MCF 10A (cell line): Measurements from ENCODE around the gene FOXK1. TPM values are rescaled to one million over a fixed set of nuclear protein-coding genes. Genes with fewer than 3 reads are reported as not detected.
"Not testable (repeated sequence)": the region's sequence is repeated elsewhere in the genome, so short reads cannot be mapped to it uniquely, and the experiment has no call there.

Source experiments
- BruUV-seq: library from RNA; stranded (reverse); fragments of 400-500 nt; replicated peaks from 2 replicates; lab custom pipeline; 2021; lab: Mats Ljungman, UMichigan
- CTCF ChIA-PET: fragments of 300-600 bp; sonication (Branson Sonifier 250); formaldehyde crosslinking; extraction: SDS; loops from one replicate; lab custom pipeline; 2021; ENCODE audit warnings: antibody characterized with exemption, inconsistent platforms; lab: Yijun Ruan, JAX
- POLR2A ChIA-PET: fragments of 300-600, 350-650 bp; sonication (Branson Sonifier 250); formaldehyde crosslinking; extraction: SDS; loops from one replicate; lab custom pipeline; 2020; ENCODE audit warnings: antibody characterized with exemption, inconsistent platforms; lab: Yijun Ruan, JAX
- DNase-seq: peaks from one replicate; pipeline ENCODE4 v3.0.0-alpha.2; 2018; ENCODE audit not compliant: unreplicated experiment
- H3K27ac Mint-ChIP-seq: one replicate; pipeline ENCODE4 v1.8.0; 2022; ENCODE audit warnings: mild to moderate bottlenecking, low read depth, mixed read lengths; ENCODE audit not compliant: unreplicated experiment
- H3K27me3 Mint-ChIP-seq: one replicate; pipeline ENCODE4 v1.8.0; 2022; ENCODE audit warnings: mixed read lengths; ENCODE audit not compliant: insufficient read depth, unreplicated experiment
- H3K36me3 Mint-ChIP-seq: one replicate; pipeline ENCODE4 v1.8.0; 2022; ENCODE audit warnings: mild to moderate bottlenecking, moderate library complexity, mixed read lengths; ENCODE audit not compliant: insufficient read depth, unreplicated experiment
- H3K4me1 Mint-ChIP-seq: one replicate; pipeline ENCODE4 v1.8.0; 2022; ENCODE audit warnings: mixed read lengths; ENCODE audit not compliant: insufficient read depth, unreplicated experiment
- H3K4me3 Mint-ChIP-seq: one replicate; pipeline ENCODE4 v1.8.0; 2022; ENCODE audit warnings: mild to moderate bottlenecking, moderate library complexity, mixed read lengths; ENCODE audit not compliant: unreplicated experiment
- H3K9me3 Mint-ChIP-seq: one replicate; pipeline ENCODE4 v1.8.0; 2022; ENCODE audit warnings: mixed read lengths; ENCODE audit not compliant: unreplicated experiment
- CTCF ChIP-seq: fragments of 200-600 bp; IDR thresholded peaks from one replicate; pipeline ENCODE4 v1.8.0; 2022; ENCODE audit warnings: antibody characterized with exemption, mild to moderate bottlenecking; ENCODE audit not compliant: unreplicated experiment
- intact Hi-C: fragments of 100-400 bp; cut with micrococcal nuclease; formaldehyde crosslinking; loops from 2 replicates; pipeline ENCODE4 v1.14.1; 2022
- total RNA-seq: library from RNA; stranded (reverse); gene quantifications from 2 replicates; pipeline ENCODE4 v1.2.3, GENCODE V29; 2022

FOXK1 gene
- total RNA-seq, 1 experiment from 2014 or later, result 37.7 TPM

GRCh38 chr7:4791738-4792536 is 109.8 kb downstream of the FOXK1 start:
- no TSS peak for BruUV-seq
- Mint-ChIP-seq H3K27me3 (no peaks in the 10 kb centered on the region), H3K36me3 (peaks cover 28% of the 10 kb centered on the region), H3K4me3 (no peak overlapping the region), H3K27ac (no peak overlapping the region), H3K9me3 (no peaks in the 10 kb centered on the region), H3K4me1 (peaks cover 5% of the 10 kb centered on the region)
- intact Hi-C loops, result no loop called here
- ChIA-PET POLR2A (interaction anchor here (0.5 to 2.1 kb wide), 2 partner anchors 16 to 1190 kb away, joined by 3 to 5 read pairs; partner anchors contain the start of gene AP5Z1), CTCF (interaction anchor here (0.7 kb wide), 1 partner anchor 16 kb away, joined by 3 read pairs; the partner anchor contains the start of gene AP5Z1)
- DNase-seq, result no peak
- peak; percentile 32 for TF ChIP-seq CTCF

GRCh38 chr7:4792537-4793126 is 110.5 kb downstream of the FOXK1 start:
- Mint-ChIP-seq H3K27me3 (no peaks in the 10 kb centered on the region), H3K36me3 (peaks cover 22% of the 10 kb centered on the region), H3K4me3 (no peak overlapping the region), H3K27ac (no peak overlapping the region), H3K4me1 (peaks cover 3% of the 10 kb centered on the region), H3K9me3 (no peaks in the 10 kb centered on the region)
- CTCF ChIA-PET, result interaction anchor here (0.6 kb wide), 1 partner anchor 294 kb away, joined by 3 read pairs; no protein-coding TSS in a partner anchor
- intact Hi-C loops, result no loop called here
- TF ChIP-seq CTCF, result no peak
- no peak for DNase-seq
- POLR2A ChIA-PET, result interaction anchor here (0.5 kb wide), 1 partner anchor 1191 kb away, joined by 3 read pairs; no protein-coding TSS in a partner anchor
- BruUV-seq, result no TSS peak

- H3K27me3 Mint-ChIP-seq, H3K27ac Mint-ChIP-seq, POLR2A ChIA-PET, H3K4me3 Mint-ChIP-seq, H3K4me1 Mint-ChIP-seq, intact Hi-C loops, DNase-seq, BruUV-seq, H3K9me3 Mint-ChIP-seq: not testable (repeated sequence)
- CTCF ChIA-PET, result interaction anchor here (0.6 to 0.7 kb wide), 2 partner anchors 293 to 294 kb away, joined by 3 to 4 read pairs; no protein-coding TSS in a partner anchor
- H3K36me3 Mint-ChIP-seq, result peaks cover 22% of the 10 kb centered on the region
Observed at GRCh38 chr7:4793385-4793993, 111.4 kb downstream of the FOXK1 start.

- H3K36me3 Mint-ChIP-seq, result peaks cover 22% of the 10 kb centered on the region
- H3K9me3 Mint-ChIP-seq, H3K4me3 Mint-ChIP-seq, intact Hi-C loops, H3K27me3 Mint-ChIP-seq, POLR2A ChIA-PET, H3K27ac Mint-ChIP-seq, H3K4me1 Mint-ChIP-seq, DNase-seq, BruUV-seq: not testable (repeated sequence)
- CTCF ChIA-PET, result interaction anchor here (0.7 kb wide), 1 partner anchor 293 kb away, joined by 4 read pairs; no protein-coding TSS in a partner anchor
Observed at GRCh38 chr7:4794171-4794570, 112.1 kb downstream of the FOXK1 start.
